NCI-H1105 (cell line): ENCODE results near the gene LAMC2.
"Not testable (repeated sequence)": the region's sequence is repeated elsewhere in the genome, so short reads cannot be mapped to it uniquely, and the experiment has no call there.

ENCODE experiments used
- DNase-seq: peaks from one replicate; lab custom pipeline; 2025; lab: John Stamatoyannopoulos, UW

Gene LAMC2

DNA sequence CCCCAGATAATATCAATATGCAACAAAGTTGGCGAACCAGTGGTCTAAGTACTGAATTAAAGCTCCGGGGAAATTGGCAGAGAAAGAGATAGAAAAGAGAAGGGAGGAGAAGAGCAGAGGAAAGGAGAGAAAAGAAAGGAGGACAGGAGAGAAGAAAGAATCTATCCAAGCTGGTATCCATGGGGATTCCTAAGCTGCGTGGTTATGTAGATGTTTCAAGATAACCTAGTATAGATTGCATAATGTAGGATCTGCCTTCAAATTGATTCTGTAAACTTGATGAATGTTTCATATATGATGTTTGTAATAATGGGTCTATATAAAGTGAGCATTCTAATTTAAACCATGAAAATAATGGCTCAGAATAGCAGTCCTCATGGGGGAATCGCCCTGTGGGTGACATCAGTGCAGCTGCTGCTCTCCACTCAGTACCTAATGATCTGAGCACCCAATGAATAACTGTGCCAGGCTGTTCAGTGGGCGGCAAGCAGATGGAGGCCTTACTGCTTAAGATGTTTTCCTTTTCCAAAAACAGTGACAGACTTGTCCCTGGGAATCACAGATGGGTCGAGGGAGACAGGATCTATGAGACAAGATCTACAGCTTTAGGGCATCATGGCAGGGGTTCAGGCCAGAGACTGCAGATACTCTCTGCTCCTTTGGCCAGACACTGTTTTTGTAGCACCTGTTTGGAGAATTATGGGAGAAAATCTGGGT, 78.0 kb downstream of the LAMC2 start:
- no peak for DNase-seq

DNA sequence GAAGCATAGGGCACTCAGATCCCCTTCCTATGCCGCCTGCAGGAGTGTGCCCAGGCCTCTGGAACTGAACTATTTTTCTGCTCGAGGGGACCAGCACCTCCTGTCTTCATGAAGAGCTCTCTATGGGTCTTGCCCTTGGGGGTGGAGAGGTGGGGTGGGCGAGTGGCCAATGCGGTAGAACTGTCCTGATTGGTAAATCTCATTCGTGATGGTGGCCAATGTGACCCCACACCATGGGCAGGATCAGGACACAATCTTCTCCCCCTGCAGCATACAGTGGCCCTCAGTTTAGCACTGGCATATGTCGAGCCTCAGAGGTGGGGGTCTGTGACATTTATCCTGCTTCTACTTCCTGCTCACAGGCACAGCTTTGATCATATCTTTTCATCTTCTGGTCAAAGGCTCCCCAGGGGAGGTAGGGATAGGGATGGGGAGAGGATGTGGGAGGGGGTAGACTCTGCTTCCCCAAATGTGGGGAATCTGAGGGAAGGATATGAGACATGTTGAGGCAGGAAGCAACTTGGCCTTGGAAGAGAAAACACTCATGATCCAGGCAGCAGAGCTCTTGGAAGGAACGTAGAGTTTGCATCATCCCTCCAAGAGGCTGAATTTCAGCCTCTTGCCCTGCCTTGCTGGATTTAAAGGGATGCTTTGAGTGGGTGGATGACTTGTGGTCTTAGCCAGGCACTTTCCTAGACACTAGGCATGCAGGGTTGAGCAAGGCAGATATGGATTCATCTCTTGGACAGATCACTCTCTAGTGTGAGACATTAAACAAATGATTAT, 81.8 kb downstream of the LAMC2 start:
- no peak for DNase-seq

DNA sequence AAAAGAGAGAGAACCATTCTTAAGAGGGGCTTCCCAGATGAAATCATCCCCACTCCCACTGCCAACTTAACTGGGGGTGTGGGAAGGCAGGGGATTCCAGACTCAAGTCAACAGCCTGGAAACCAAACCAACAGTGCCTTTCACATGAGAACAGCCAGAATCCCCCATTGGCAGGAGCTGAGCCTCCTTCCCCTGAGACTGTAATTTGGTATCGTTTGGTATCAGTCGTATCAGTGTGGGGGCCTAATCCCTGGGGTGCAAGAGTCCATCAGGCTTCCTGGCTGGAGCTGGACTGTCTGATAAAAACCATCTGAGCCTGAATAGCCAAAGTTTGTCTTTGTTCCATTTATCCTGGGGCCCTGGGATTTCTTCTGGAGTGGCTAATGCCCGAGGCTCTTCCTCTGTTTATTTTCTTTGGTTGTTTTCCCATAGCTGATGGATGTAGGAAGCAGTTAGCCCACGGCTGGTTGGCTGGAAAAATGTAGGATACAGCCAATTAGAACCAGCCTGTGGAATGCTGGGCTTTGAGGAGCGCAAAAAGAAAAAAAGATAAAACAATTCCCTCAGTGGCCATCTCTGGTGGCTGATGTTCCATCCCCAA, 84.6 kb downstream of the LAMC2 start:
- no peak for DNase-seq

DNA sequence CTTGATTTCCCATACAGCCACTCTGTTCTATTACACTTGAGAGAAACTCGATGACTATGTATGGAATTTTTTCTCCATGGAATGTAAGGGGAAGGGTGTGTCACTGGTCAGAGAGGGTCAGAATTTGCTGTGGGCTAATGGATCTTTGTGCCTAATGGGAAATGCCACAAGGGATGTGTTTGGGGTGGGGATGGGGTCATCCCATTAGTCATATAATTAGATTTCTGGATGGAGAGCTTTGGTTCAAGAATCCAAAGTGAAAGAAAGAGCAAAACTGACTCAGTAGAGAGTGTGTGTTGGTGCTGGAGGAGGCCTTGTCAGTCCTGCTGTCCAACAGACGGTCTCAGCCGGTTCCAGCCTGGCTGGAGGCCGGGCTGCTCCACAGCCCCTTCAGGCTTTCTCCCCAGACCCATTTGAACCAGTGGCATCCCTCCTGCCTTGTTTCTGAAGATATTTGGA, 86.4 kb downstream of the LAMC2 start:
- DNase-seq: no peak

DNA sequence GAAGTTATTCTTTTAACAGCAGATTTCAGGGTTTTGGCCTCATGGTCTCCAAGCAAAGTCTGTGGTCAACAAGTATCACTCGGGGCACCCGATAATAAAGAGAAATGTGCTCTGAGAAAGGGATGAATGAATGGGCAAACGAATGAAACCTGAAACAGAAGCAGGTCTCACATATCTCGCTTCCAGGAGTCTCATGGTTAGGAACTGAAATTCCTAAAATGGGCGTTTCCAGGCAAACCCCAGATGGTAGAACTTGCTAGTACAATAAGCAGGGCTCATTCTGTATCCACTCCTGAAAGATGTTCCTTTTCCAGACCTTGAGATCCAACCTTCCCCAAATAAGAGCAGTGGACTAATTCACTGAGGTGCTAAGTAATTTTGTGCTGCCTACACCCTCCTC, 87.2 kb downstream of the LAMC2 start:
- no peak for DNase-seq

DNA sequence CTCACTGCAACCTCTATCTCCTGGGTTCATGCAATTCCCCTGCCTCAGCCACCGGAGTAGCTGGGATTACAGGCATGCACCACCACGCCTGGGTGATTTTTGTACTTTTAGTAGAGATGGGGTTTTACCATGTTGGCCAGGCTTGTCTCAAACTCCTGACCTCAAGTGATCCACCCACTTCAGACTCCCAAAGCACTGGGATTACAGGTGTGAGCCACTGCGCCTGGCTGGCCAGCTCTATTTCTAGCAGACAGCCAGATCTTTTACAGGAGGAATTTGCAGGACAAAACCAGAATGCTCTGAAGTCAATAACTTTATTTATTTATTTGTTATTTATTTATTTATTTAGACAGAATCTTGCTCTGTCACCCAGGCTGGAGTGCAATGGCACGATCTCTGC, 87.9 kb downstream of the LAMC2 start:
- not testable (repeated sequence) for DNase-seq

DNA sequence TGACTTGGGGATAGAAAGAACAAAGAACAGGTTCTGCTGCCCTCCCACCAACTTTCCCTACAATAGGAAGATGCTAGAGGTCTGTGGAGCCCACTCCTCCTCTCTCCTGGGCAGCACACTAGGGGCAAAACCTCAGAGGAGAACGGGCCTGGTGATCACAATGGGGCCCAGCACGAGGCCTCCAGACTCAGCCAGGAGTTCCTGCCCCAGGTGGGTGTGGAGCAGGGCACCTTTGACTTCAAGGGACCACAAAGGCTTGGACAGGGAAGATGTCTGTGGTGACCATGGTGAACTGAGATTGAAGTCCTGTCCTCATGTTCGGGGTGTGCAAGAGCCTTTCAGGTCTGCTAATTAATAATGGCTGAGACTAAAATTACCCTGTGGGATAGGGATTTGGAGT, 88.8 kb downstream of the LAMC2 start:
- no peak for DNase-seq

DNA sequence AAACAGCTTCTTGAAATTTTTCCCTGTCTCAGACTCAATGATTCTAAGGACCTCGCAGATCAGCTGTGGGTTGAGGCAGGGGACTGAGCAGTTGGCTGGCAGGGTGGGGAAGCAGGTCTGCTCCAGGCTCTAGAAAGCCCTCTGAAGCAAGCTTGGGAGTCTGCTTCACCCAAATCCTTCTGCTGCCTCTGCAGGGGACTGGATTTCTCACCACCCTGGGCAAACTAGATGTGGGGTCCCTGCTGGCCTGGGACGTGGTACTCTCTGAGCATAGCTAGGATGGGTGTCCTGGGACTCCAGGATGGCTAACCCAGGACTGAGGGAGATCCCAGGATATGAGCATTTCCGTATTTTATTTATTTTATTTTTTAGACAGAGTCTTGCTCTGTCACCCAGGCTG, 89.3 kb downstream of the LAMC2 start:
- no peak for DNase-seq

DNA sequence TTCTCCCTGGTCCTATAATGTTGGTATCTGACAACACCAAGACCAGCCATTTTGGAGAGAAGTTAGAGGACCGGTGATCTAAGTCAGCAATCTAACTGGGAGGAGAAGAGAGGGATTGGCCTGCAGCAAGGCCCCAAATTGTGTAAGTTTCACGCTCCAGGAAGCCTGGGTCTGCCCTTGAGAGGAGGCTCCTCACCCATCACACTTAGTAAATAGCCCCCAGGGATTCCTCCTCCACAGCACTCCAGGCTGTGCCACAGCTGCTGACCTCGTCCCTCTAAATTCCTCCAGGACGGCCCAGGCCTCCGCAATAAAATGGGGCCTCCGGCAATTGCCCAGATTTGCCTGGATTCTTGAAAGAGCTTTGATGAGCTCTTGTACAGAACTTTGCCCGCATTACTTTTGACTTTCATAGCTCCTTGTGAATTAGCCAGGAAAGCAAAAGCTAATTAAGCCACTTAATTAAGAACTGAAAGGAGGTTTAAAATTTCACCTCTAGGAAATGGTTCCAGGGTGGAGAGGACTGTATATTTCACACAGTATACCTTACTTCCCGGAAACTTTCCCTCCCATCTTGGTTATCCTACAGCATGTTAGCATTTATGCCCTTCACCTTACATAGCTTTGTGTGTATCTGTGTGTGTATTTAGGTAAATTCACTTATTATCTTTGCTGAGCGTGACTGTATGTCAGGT, 90.5 kb downstream of the LAMC2 start:
- no peak for DNase-seq

DNA sequence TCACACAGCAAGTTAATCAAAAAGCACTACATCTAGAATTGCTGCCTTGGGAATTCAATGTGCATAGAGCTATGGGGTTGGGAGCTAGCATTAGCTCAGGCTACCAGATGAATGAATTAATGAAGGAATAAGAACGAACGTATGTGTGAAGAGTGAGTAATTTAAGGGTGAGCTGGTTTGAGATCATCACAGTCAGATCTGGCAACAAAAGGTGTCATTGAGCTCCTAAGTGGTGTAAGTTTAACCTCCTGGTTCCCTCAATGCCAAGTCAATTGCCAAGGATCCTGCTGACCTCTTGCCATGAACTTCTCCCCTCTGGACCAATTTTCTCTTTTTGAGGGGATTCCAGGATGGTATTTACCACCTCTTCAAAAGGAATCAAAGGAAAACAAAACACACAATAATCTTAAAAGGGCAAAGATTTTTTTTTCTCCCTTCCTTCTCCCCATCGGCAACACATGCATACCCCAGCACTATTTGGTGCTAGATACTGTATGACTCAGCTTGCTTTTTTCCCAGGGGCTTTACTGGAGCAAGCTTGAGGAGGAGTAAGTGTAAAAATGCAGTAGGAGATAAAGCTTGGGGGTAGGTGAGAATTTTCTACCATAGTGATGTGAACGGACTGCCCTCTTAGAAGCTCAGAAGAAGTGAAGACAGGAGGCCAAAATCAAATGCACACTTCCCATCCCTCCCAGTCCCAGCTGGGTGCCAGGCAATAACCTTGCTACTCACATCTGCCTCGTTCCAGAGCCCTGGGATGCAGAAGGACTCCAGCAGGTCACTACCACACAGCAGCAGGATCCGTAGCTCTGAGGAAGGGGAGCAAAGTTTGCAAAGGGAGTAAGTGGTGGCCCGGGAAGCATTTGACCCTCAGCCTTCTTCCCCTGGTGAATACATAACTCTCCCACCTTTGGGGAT, 92.0 kb downstream of the LAMC2 start:
- no peak for DNase-seq

DNA sequence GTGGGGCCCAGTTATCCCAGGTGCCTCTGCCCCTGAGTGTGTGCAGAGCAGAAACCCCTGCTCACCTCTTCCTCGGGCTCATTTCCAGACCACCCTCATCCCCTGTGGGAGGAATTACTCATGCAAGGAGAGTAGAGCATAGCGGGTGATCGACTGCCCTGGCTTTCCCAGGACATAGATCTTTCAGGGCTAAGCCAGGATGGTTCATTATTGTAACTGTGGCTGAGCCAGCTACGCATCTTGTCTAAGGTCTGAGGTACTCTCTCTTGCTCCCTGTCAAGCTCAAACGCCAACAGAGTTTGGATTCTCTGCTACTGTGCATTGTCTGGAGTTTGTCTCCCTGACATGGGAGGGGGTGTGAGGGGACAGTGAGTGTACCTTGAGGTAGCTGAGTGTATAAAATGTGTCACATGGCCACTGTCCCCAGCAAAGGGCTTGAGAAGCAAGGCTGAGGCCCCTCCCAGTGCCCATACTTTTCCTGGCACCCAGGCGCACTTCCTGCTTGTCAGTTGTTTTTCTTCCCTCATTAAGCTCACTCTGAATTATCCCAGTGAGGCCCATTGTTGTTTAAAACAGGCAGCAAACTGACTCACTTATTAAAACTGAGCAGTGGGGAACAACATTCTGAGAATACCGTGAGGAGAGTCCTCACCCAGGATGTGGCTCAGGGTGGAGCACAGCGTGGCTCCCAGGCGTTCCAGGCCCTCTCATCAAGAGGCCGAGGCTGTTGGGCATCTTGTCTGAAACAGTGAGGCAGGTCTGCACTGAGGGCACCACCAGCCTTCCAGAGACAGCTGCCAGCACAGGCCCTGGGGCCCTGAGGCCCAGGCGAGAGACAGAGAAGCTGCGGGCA, 92.9 kb downstream of the LAMC2 start:
- DNase-seq: no peak

DNA sequence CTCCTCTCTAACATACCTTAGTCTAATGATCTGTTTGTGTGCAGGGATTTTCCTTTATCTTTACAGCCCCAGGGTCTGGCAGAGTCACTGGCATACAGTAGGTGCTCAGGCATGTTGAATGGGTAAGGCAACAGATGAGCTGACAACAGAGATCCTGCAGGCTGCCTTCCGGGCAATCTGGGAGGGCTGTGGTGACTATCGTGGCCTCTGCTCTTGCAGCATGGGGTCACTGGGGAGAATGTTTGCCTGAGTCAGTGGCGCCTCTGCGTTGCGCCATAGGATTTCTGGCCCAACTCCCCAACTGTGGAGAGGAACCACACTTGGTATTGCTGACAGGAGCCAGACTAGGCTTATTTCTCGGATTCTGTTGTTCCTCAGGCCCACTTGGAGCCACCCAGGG, 93.8 kb downstream of the LAMC2 start:
- no peak for DNase-seq

DNA sequence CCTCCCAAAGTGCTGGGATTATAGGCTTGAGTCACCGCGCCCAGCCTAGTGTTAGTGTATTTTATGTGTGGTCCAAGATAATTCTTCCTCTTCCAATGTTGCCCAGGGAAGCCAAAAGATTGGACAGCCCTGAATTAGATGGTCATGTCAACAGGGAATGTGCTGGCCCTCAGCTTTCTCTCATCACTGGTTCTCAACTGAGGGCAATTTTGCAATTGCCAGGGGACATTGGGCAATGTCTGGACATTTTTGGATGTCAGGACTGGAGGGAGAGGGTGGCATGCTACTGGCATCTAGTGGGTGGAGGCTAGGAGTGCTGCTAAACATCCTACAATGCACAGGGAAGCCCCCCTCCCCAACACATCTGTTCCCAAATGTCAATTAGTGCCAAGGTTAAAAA, 95.0 kb downstream of the LAMC2 start:
- DNase-seq: no peak

DNA sequence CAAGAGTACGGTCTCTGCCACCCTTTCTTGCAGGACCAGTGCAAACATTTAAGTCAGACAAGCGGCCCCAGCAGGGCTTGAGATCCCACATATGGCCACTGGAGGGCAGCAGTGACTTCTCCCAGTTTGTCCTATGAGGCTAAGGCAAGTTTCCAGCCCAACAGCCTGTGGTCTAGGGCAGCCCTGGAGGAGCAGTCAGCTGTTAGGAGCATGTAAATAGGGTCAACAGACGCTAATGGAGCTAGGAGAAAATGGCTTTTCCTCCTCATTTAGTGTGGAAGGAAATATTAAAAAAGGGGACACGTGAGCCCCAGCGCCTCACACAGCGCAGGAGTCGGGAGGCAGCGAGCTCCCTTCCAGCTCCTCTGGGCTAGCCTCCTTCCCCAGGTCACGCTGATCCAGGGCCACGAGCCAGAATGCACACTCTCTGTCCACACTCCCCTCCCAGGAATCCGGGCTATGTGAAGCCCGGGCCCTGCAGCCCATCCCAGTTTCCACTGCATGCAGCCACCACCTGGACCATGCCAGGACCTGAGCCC, 95.6 kb downstream of the LAMC2 start:
- DNase-seq: peak; percentile 74

DNA sequence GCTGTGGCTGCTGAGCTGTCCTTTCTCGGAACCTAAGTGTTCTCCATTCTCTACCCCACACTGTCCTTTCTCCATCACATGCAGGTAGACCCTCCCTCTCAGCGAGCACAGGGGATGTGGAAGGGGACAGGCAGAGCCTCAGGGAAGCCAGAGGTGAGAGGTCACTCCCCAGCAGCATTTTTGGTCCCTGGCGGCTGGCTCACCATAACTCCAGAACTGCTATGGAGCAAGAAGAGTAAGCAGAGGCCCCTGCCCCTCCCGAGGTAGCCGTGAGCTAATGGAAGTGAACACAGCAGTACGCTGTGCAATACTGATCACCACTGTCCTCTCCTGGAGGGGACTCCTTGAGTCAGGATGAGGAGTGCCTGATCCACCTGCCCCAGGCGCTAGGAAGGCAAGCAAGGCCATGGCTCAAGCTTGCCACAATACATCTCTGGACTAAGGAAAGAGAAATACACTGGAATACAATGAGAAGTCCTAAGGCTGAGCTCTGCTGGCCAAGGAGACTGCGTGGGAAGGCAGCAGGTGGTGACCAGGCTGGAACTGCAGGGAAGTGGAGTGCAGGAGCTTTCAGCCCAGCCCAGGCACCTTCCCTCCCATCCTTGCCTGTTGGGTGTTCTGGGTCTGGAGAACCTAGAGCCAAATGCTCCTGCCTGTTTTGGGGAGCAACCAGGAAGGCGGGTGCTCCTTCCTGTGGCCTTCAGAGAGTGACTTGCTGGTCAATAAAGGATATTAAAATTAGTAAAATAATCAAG, 96.2 kb downstream of the LAMC2 start:
- DNase-seq: no peak

DNA sequence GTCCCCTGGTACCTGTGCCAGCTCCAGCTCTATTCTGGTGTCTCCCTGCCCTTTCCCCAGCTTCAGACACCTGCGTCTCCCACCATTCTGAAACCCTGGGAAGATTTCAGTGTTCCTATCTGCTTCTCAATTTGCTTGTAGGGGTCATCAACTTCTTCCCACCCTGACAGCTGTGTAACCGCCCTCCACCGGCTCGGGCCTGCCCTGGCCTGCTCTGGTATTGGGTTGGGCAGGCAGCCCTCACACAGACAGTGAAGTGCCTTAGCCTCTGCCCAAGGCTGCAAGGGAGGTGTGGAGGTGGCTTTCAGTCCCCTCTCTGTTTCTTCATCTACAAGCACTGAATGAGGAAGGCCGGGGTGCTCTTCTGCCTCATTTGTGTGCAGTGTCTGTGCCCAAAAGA, 97.2 kb downstream of the LAMC2 start:
- DNase-seq: peak; percentile 33

DNA sequence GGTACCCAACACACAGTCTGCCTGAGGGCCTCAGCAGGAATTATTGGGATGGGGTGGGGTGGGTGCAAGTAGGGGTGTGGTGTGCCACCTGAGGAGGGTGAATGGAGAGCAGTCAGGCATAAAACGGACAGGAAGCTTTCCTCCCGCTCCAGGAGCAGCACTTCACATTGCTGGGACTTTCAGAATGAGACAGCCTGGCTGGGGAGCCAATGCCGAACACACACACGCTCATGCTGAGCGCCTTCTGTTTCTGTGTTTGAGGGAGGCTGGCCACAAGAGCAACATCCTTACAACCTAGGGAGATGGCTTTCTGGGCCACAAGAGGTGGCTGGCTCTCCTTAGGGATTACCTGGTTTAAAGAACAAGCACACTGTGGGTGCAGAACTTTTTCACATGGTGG, 98.0 kb downstream of the LAMC2 start:
- no peak for DNase-seq

DNA sequence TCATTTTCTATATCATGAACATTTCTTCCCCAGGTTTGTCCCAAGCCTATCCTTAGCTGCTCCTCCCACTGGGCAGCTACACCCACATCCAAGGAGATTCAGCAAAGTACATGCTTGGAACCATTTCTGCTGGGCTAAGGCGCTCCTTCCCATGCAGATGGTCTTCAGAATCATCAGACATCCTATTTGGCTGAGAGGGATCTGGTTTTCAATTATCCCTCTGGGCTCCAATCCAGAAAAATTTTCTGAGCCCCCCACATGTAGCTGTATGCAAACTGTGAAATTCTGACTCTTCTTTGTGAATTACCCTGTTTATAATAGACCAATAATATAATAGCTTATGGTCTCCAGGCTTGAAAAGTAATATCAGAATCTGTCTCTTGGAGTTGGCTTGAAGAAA, 99.2 kb downstream of the LAMC2 start:
- no peak for DNase-seq

DNA sequence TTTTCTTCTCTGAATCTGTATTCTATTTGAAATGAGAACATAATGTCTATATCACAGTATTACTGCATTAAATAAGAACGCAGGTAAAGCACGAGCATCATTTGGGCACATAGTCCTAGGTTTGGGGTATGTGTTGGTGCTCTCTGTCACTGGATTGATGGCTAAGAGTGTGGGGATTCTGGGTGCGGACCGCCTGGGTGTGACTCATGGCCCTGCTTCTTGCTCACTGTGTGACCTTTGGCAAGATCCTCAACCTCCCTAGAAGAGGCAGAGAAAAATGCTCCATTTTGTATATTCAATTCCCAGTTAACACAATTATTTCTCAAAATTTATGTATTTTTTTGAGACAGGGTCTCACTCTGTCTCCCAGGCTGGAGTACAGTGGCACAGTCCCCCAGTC, 99.7 kb downstream of the LAMC2 start:
- DNase-seq: no peak
